HTR-8/SVneo (cell line): ENCODE measurements around the gene TMOD3.
A peak's percentile ranks its signal among the peaks of the same experiment; 100 is the strongest.
"Not testable (repeated sequence)": the region's sequence is repeated elsewhere in the genome, so short reads cannot be mapped to it uniquely, and the experiment has no call there.

Experiments used
- DNase-seq: peaks from one replicate; pipeline ENCODE4 v3.0.0; 2011; ENCODE audit warnings: low spot score, mixed read lengths; ENCODE audit not compliant: insufficient read length
- FAIRE-seq: peaks from 2 replicates; lab custom pipeline; 2011; peaks lifted over from hg19 to GRCh38; lab: Jason Lieb, UNC

The TMOD3 gene

GRCh38 chr15:51829376-51830275 is at the start of gene TMOD3:
TSS of gene TMOD3 (plus strand) at chr15:51829653. CDS start at chr15:51862885, 33,232 bp downstream.
- peak; percentile 80 for FAIRE-seq
- DNase-seq: peak; percentile 93

DNA sequence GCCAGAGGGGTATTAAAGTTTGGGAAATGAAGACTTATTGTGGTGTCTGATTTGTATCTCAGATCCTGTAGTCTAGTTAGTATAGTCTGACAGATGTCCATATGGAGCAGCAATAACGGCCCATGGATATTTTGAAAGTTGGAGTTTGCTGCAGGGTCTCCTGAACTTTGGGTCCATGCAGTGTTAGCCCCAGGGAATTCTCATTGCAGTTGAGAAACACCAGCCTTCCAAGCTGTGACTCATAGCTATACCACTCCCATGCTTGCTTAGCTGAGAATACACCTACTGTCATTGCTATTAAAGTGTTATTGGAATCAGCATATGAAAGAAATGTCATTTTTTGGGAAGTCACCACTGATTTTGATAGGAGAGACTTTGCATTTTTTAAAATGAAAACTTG is 48.8 kb upstream of the TMOD3 start:
- DNase-seq: no peak
- no peak for FAIRE-seq

- FAIRE-seq: no peak
- no peak for DNase-seq
These were observed 47.9 kb upstream of the TMOD3 start for GRCh38 chr15:51781506-51781905.

- FAIRE-seq (no peak), DNase-seq (peak; percentile 22)
These were observed 47.0 kb upstream of the TMOD3 start for GRCh38 chr15:51782357-51782896.

- FAIRE-seq (no peak), DNase-seq (no peak)
These were observed 45.5 kb upstream of the TMOD3 start for GRCh38 chr15:51783967-51784366.

- DNase-seq, FAIRE-seq: not testable (repeated sequence)
These were observed 42.3 kb upstream of the TMOD3 start for GRCh38 chr15:51787130-51787529.

DNA sequence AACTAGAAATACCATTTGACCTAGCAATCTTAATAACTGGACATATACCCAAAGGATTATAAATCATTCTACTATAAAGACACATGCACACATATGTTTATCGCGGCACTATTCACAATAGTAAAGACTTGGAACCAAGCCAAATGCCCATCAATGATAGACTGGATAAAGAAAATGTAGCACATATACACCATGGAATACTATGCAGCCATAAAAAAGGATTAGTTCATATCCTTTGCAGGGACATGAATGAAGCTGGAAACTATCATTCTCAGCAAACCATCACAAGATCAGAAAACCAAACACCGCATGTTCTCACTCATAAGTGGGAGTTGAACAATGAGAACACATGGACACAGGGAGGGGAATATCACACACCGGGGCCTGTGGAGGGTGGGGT is 37.0 kb upstream of the TMOD3 start:
- not testable (repeated sequence) for DNase-seq, FAIRE-seq

- FAIRE-seq (no peak), DNase-seq (no peak)
These were observed 35.7 kb upstream of the TMOD3 start for GRCh38 chr15:51793521-51794305.

GRCh38 chr15:51796847-51797401 is 32.5 kb upstream of the TMOD3 start:
- DNase-seq (no peak), FAIRE-seq (no peak)

DNA sequence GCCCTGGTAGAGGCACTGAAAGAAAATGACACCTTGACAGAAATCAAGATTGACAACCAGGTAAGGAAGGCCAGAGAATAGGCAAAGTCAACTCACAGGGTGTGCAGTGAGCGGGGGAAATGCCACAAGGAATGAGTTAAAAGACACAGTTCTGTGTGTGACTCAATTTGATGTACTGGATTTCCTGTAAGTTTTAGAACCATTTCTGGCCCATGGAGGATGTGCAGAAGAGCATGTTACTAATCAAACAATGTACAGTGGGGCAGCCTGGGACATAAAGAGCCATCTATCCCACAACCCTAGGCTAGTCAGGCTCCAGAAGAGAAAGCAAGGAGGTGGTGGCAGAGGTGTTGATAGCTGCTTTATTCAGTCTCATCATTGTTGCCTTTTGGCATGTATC is 31.2 kb upstream of the TMOD3 start:
- DNase-seq (no peak), FAIRE-seq (no peak)

DNA sequence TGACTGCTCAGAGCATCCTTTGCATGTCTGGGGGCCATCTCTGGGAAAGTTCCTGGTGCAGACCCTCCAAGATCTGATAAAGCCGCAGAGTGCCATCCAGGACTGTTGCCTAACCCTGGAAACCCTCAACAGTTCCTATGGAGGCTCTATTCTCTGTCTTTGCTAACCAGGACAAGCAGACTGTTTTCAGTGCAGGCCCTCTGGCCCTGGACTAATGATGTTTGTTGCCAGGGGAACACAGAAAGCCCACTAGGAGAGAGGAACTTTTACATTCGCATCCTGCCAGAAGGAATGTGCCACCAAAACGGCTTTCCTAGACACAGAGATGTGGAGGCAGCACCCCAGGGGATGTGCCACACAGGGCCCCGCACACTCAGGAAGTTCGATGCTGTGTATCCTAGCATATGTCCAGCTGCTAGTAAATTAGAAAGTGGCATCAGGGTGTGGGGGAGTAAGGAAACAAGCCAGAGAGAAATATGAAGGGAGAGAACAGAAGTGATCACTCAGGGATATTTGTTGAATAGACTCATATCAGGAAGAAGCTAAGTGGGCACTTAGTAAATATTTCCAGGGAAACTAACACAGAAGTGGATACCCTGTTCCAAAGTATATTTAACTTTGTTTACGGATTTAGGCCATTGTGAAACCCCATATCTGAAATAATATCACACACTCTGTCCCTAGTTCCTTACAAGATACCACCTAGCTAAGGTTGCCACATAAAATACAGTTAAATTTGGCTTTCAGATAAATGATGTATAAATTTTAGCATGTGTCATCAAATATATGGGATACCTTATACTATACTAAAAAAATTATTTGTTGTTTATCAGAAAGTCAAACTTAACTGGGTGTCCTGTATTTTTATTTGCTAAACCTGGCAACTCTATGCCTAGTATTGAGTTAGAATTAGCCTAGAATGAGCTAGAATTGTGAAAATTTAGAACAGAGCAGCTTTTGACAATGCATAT is 29.9 kb upstream of the TMOD3 start:
- FAIRE-seq (no peak), DNase-seq (no peak)

DNA sequence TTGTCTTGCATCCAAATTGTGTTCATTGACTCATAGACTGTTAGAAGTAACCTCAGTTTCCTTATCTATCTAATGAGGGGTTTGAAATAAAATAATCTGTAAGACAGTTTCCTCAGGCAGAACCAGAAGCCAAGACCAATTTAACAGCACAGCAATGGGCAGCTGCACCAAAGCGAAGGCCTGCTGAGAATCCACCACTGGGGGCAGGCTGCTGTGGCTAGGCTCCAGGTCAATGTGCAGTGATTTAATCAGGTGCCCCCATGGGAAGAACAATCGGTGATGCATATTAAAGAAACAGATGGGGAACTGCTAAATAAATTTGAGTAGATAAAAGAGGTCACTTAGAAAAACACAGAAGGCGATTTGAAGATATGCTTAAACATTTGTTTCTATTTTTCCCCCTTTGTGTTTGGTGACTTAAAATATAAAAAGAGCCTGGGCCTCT is 28.0 kb upstream of the TMOD3 start:
- DNase-seq (peak; percentile 29), FAIRE-seq (no peak)

- no peak for DNase-seq
- FAIRE-seq: no peak
These were observed 26.9 kb upstream of the TMOD3 start for GRCh38 chr15:51802593-51802992.

- FAIRE-seq (no peak), DNase-seq (no peak)
These were observed 25.5 kb upstream of the TMOD3 start for GRCh38 chr15:51803965-51804364.

GRCh38 chr15:51806123-51806522 is 23.3 kb upstream of the TMOD3 start:
- DNase-seq (no peak), FAIRE-seq (no peak)

DNA sequence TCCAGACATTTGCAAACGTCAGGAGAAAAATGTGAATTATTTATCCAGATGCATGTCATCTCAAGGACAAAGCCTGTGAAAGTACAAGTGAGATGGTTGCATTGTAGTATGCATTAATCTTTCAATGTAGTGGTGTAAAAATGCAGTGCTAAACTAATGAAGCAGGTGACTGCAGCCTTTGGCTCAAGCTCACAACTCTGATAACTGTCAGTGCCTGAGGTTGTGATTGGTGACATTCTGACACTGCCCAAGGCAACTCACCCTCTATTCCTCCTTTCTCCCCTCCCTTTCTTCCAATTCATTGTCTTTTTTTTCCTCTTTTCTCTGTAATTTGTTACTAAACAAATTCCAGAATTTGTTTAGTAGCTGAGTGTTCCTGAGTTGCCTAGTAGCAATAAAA is 20.0 kb upstream of the TMOD3 start:
- DNase-seq (no peak), FAIRE-seq (no peak)

DNA sequence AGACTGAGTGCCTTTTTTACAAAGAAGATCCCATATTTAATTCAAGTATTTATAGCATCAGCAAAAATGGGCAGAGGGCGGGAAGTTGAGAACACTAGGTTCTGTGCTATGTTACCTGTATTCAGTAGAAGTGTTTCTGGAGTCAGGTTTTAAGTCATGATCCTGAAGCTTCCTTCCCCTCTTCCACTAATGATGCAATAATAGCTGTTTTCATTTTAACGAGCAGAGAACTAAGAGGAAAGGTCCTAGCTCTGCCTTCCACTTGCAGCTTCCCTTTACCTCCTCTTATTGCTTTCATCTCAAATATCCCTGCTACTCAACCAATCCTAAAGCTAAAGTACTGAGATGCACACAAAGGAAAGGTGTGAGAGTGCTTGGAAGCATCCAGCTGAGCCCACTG is 16.9 kb upstream of the TMOD3 start:
- no peak for FAIRE-seq
- no peak for DNase-seq

GRCh38 chr15:51814606-51815005 is 14.8 kb upstream of the TMOD3 start:
- no peak for DNase-seq
- FAIRE-seq: no peak

DNA sequence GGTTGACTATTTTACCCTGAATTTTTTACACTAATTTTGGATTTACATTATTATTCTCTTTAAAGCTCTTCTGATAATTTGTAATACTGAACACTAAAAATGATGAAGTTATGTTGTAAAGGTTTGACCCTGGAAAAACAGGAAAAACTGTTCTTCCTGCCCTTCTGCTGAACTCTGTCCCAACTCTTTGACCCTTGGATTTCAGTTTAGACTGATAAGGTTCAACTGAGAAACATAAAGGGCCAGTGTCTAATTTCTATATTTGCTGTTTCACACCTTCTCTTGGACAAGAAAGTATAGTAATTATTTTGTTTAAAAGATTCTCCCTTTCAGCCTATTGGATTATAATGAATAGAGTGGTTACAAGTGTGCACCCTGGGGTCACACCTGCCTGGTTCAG is 12.8 kb upstream of the TMOD3 start:
- DNase-seq (no peak), FAIRE-seq (no peak)
